AG09319 (cell line): ENCODE data around the gene LLCFC1.

ENCODE experiments used
- DNase-seq: peaks from one replicate; pipeline ENCODE4 v3.0.0-alpha.2; 2010; ENCODE audit warnings: low read depth; ENCODE audit errors: extremely low read depth
- TF ChIP-seq, protein P1 (sequence below): IDR thresholded peaks from 2 replicates; pipeline ENCODE4 v1.5.1; 2011; ENCODE audit warnings: low read depth, mild to moderate bottlenecking, inconsistent platforms, low read length, moderate library complexity

The LLCFC1 gene

DNA sequence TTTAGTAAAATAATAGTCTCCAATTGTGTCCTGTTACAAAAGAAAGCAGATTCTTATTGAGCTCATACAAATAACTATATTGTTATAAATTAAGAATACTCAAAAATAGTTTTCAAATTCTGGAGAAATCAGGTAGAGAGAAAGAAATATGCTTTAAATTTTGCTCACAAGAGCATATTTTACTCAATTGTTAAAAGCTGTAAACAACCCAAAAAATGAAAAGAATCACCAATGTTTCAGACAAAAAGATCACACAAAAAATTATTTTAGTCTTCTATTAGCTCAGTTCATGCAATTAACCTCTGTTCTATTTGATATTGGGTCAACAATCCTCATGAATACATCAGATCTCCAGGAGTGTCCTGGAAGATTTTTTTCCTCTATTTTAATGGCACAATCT, 35.2 kb upstream of the LLCFC1 start:
- DNase-seq, result no peak
- TF ChIP-seq, protein P1, sequence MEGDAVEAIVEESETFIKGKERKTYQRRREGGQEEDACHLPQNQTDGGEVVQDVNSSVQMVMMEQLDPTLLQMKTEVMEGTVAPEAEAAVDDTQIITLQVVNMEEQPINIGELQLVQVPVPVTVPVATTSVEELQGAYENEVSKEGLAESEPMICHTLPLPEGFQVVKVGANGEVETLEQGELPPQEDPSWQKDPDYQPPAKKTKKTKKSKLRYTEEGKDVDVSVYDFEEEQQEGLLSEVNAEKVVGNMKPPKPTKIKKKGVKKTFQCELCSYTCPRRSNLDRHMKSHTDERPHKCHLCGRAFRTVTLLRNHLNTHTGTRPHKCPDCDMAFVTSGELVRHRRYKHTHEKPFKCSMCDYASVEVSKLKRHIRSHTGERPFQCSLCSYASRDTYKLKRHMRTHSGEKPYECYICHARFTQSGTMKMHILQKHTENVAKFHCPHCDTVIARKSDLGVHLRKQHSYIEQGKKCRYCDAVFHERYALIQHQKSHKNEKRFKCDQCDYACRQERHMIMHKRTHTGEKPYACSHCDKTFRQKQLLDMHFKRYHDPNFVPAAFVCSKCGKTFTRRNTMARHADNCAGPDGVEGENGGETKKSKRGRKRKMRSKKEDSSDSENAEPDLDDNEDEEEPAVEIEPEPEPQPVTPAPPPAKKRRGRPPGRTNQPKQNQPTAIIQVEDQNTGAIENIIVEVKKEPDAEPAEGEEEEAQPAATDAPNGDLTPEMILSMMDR, result no peak

DNA sequence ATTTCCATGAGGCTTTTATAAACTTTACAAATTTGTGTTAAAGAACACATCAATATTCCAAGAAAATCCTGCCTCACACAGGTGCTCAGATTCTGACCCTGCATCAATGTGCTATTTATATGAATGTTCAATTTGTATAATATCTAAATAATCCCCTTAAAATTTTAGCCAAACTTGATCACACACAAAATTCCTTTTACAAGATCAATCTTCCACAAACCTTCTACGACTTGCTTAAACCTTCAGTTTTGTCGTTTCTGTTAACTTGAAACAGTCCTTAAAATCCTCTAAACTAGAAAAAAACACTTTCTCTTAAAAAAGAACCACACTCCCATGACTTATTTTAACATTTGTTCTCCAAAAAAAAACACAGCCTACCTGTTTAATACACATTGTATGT, 33.5 kb upstream of the LLCFC1 start:
- TF ChIP-seq, protein P1, result no peak
- DNase-seq, result no peak

DNA sequence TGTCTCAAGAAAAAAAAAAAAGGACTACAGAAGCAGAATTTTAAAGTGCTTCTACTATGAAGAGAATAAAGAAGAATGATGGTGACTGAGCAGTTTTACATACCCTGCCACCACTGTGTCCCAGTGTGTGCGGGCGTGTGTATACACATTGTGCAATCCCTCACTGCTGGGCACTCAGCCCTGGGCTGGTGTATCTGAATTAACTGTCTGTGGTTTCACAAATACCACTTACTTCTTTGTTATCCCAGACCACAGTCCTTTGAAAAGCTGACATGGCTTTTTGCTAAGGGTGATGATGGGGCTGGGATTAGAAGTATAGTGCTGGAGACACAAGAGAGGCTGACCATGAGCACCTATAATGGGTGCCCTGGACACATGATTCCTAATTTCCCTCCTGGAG, 32.6 kb upstream of the LLCFC1 start:
- DNase-seq, result no peak
- TF ChIP-seq, protein P1, result no peak

DNA sequence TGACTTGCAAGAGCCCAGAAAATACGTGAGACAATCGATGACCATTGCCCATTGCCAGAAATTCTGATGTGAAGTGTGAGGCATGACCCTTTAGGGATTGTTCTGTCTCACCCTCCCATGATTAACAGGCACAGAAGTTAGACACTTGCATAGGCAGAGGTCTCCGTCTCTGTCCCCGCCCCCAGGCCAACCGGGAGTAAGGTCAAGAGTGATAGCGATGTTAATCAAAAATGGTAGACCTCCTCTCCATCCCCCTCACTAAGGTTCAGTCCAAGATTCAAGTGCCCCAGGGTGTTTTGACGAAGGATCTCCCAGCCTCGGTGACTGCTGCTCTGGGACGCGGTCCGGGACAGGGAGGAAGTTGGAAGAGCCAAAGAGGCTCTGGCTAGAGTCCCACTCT, 31.0 kb upstream of the LLCFC1 start:
- no peak for DNase-seq
- TF ChIP-seq, protein P1, result no peak

DNA sequence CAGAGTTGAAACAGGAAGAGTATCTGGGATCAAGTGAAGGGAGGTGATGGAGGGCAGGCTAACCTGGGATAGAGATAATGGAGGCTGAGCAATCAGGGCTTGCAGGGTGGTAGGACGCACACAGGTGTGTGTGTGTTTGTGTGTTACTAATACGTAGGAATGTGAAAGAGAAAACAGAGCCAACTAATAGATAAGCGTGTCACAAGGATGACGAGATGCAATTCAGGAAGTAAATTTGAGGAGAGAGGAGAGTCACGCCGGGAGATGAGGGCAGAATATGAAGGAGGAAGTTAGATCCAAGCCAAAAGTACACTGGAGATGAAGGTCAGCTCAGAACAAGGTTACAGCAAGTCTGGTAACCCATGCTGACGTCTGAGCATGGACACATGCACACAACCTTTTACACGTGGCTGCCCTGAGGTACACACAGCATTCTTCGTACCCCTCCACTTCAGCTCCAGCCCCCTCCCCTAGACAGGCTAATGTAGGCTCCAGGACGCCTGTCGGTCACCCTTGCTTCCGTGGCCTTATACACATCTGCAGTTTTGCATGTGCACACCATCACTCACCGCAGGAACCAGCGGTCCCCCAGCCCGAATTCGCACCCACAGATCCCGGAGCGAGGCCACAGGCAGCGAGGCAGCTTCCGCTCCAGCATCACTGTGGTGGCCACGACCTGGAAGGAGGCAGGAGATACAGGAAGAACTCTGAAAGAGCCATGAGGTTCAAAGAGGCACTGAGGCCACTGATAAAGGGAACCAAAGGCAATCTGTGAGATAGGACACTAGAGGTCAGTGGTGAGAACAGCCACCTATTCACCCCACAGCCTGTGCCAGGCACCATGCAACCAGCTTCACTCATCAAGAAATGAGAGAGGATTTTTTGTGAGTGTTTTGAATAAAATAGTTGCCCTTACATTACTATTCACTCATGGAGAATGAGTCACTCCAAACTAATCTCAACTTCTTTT, 30.1 kb upstream of the LLCFC1 start:
- TF ChIP-seq, protein P1, result no peak; the same call in 1 of the 2 replicates
- no peak for DNase-seq

DNA sequence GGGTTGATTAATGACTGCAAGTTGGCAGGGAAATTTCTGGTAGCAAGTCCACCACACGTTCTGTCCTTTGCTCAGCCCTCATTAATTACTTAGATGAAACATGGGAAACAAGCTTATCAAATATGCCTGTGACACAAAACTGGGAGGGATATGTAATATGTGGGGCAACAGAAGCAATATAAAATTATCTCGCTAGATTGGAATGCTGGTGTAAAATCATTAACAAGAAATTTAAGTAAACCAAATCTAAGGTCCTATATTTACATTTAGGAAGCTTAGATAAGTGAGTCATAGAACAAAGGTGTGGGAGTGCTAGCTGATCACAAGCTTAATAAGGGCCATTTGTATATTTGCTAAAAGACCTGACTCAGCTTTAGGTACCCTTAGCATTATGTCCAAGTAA, 29.3 kb upstream of the LLCFC1 start:
- TF ChIP-seq, protein P1, result no peak

DNA sequence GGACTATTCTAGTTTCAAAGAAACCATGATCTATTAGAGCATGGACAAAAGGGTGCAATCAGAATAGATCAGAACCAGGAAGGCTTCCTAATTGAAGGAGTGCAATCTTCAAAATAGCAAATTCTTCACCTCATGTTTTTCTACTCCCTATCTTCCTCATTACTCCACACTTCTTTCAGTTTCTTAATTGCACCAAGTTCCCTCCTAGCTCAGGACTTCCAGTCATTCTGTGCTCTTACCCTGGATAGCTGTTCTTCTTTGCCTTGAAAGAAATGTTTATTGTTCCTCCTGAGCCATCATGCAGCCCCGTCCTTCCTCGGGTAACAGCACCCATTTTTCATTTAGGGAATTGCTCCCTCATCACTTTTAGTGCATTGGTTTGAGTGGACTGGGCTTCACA, 28.8 kb upstream of the LLCFC1 start:
- DNase-seq, result no peak
- TF ChIP-seq, protein P1, result no peak

More for the DNA sequence above, 29.3 kb upstream of the LLCFC1 start:
- no peak for DNase-seq
